NT2/D1 (cell line): ENCODE results near the gene CACNA1A.

Experiments used
- DNase-seq: peaks from one replicate; pipeline ENCODE4 v3.0.0-alpha.2; 2011; ENCODE audit warnings: low read depth, low spot score
- H3K27me3 ChIP-seq: 2 replicates; pipeline ENCODE4 v1.6.0; 2011; ENCODE audit warnings: mild to moderate bottlenecking; ENCODE audit not compliant: insufficient read length, insufficient read depth
- H3K36me3 ChIP-seq: 2 replicates; pipeline ENCODE4 v1.6.1; 2011; ENCODE audit warnings: mild to moderate bottlenecking, low read length, mixed read lengths; ENCODE audit not compliant: insufficient read depth, insufficient read length
- H3K4me1 ChIP-seq: 2 replicates; pipeline ENCODE4 v1.5.1; 2011; ENCODE audit not compliant: insufficient read depth, insufficient read length
- H3K4me3 ChIP-seq: 2 replicates; pipeline ENCODE4 v1.5.1; 2011; ENCODE audit warnings: low read depth; ENCODE audit not compliant: insufficient read length
- H3K9ac ChIP-seq: 2 replicates; pipeline ENCODE4 v1.6.0; 2011; ENCODE audit warnings: low read depth; ENCODE audit not compliant: insufficient read length
- H3K9me3 ChIP-seq: 2 replicates; pipeline ENCODE4 v1.5.1; 2011; ENCODE audit warnings: mild to moderate bottlenecking, low read length; ENCODE audit not compliant: insufficient read depth
- SUZ12 ChIP-seq: IDR thresholded peaks from 2 replicates; pipeline ENCODE4 v1.6.1; 2011; ENCODE audit not compliant: insufficient read length, insufficient read depth; ENCODE audit errors: extremely low read depth
- YY1 ChIP-seq: IDR thresholded peaks from 2 replicates; pipeline ENCODE4 v1.6.1; 2011; ENCODE audit not compliant: insufficient read length, insufficient read depth
- ZNF274 ChIP-seq: IDR thresholded peaks from 2 replicates; pipeline ENCODE4 v1.6.1; 2011; ENCODE audit warnings: mild to moderate bottlenecking, low read depth, low read length

Gene CACNA1A

DNA sequence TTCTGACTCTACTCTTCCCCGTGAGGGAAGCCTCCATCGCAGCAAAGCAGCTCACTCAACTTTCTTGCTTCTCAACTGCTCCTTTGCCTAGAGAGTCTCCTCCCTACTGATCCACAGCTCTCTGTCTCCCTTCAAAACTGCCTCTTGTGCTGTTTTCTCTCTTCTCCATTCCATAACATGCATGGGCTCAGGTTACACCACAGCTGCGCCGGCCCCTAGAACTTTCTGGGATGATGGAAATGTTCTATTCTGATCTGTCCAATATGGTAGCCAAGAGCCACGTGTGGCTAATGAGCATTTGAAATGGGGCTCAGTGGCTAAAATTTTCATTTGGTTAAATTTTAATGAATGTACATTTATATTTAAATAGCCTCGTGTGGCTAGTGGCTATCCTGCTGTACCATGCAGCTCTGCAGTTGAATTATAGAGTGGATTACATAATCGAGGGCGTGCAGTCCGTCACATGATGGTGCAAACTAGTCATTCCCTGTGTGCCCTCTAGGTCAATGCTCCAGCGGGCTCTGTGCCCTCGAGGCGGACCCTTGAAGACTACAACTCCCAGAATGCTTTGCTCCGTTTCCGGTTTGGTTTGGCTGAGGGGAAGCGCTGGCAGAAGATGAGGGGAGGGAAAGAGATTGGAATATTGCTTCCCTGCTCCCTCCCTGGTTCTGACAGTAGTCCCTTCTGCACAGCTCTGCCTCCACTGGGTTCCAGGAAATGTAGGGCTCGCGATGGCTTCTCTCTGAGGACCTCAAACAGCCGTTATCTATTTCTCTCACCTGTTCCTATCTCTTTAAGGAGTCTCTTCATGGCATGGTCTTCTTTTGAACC is 109.8 kb downstream of the CACNA1A start:
- TF ChIP-seq YY1 (no peak), ZNF274 (no peak), SUZ12 (no peak)
- no peaks in the 10 kb centered on the region for H3K4me1 ChIP-seq
- H3K4me3 ChIP-seq: no peak overlapping the region
- peak; percentile 30 for DNase-seq
- H3K9ac ChIP-seq: no peak overlapping the region
- H3K27me3 ChIP-seq: no peaks in the 10 kb centered on the region
- no peaks in the 10 kb centered on the region for H3K36me3 ChIP-seq
- peaks cover 6% of the 10 kb centered on the region; the same call in 1 of the 2 replicates for H3K9me3 ChIP-seq

DNA sequence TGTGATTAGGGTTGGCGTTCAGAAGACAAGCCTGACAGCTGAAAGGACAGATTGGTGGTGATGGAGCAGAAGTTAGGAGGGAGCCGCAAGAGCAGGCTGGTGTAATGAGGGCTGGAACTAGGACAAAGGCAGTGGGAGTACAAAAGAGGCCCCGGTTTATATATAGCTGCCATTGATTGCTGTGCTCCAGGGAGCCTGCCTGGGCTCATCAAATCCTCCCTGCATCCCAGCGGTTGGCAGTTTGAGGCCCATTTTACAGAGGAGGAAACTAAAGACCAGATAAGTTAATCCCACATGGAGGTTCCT is 123.7 kb downstream of the CACNA1A start:
- Histone ChIP-seq H3K9me3 (no peaks in the 10 kb centered on the region), H3K9ac (no peak overlapping the region), H3K4me3 (no peak overlapping the region), H3K27me3 (no peaks in the 10 kb centered on the region), H3K36me3 (no peaks in the 10 kb centered on the region), H3K4me1 (no peaks in the 10 kb centered on the region)
- TF ChIP-seq YY1 (no peak), SUZ12 (no peak), ZNF274 (no peak)
- DNase-seq: no peak

DNA sequence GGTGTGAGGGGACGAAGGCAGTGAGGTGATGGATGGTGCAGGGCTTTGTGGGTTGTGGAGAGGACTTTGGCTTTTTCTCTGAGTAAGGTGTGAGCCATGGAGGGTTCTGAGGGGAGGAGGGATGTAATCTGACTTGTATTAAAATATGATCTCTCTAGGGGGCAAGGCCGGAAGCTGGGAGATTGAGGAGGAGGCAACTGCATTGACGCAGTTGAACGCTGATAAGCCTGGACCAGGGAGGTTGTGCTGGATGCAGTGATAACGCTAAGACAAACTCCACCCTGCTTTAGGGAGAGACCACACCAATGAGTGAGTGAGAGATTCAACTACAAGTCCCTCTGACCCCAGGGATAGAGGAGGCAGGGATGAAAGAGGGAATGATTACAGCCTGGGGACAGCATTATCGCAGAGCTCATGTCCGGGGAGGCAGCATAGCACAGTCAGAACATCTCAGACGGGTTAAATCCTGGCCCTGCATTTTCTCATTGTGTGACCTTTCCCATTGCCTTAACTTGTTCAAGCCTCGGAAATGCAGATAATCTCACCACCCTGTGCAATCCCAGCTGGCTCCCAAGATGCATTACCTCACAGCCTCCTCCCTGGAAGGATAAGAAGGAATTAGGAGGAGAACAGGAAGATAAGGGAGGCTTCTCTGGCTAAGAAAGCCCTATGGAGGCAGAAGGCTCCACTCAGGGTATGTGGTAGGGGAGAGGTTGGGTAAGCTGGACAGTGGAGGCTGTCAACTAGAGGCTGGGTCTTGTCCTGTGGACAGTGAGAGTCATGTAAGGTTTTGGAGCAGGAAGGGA is 124.2 kb downstream of the CACNA1A start:
- TF ChIP-seq YY1 (no peak), ZNF274 (no peak), SUZ12 (no peak)
- H3K4me3 ChIP-seq: no peak overlapping the region
- no peaks in the 10 kb centered on the region for H3K9me3 ChIP-seq
- no peaks in the 10 kb centered on the region for H3K4me1 ChIP-seq
- no peak for DNase-seq
- no peaks in the 10 kb centered on the region for H3K36me3 ChIP-seq
- H3K27me3 ChIP-seq: no peaks in the 10 kb centered on the region
- H3K9ac ChIP-seq: no peak overlapping the region

DNA sequence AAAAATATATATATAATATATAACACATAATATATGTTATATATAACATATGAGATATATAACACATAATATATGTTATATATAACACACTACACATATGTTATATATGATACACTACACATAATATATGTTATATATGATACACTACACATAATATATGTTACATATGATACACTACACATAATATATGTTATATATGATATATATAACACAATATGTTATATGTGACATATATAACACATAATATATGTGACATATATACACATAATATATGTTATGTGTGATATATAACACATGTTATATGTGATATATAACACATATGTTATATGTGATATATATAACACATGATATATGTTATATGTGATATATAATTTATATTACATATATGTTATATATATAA is 129.7 kb downstream of the CACNA1A start:
- no peaks in the 10 kb centered on the region for H3K4me1 ChIP-seq
- H3K4me3 ChIP-seq: no peak overlapping the region
- H3K27me3 ChIP-seq: no peaks in the 10 kb centered on the region
- H3K9ac ChIP-seq: no peak overlapping the region
- TF ChIP-seq SUZ12 (no peak), ZNF274 (no peak), YY1 (no peak)
- no peaks in the 10 kb centered on the region for H3K9me3 ChIP-seq
- H3K36me3 ChIP-seq: no peaks in the 10 kb centered on the region
- DNase-seq: no peak

DNA sequence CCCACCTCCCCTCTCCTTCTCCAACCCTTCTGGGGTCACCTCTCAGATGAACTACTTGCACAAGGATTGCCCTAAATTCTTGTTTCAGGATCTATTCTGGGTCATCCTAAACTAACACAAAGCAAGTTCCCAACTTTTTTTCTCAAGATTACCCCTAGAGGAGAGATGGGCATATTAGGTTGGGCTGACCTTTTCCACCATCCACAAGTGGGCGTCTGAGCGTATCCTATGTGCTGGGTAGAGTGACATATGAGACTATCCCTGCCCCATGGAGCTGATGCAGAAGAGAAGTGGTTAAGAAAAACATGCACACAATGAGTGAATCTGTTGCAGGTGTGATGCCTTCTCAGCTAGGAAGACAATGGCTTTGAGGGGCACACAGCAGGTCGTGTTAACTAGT is 132.7 kb downstream of the CACNA1A start:
- no peaks in the 10 kb centered on the region for H3K36me3 ChIP-seq
- TF ChIP-seq ZNF274: no peak
- no peak for TF ChIP-seq SUZ12
- no peak for TF ChIP-seq YY1
- no peak overlapping the region for H3K4me3 ChIP-seq
- DNase-seq: no peak
- no peaks in the 10 kb centered on the region for H3K9me3 ChIP-seq
- no peak overlapping the region for H3K9ac ChIP-seq
- H3K27me3 ChIP-seq: no peaks in the 10 kb centered on the region
- no peaks in the 10 kb centered on the region for H3K4me1 ChIP-seq

DNA sequence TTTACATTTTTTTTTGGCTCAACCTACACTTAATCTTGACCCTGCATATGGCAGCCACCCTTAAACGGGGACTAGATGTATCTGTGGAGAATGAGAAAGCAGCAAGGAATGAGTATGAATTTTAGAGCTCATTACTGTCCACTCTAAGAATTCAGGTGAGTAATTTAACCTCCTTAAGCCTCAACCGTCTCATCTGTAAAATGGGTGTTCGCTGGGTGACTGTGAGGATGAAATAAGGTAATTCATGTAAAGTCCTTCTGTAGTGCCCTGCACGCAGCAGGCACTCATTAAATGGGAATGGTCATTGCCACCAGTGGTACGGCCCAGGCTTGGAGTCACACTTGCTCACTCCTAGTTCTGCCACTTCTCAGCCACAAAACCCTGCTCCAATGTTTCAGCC is 135.3 kb downstream of the CACNA1A start:
- Histone ChIP-seq H3K36me3 (no peaks in the 10 kb centered on the region), H3K4me1 (no peaks in the 10 kb centered on the region), H3K9me3 (no peaks in the 10 kb centered on the region), H3K4me3 (no peak overlapping the region), H3K27me3 (no peaks in the 10 kb centered on the region), H3K9ac (no peak overlapping the region)
- TF ChIP-seq SUZ12 (no peak), YY1 (no peak), ZNF274 (no peak)
- DNase-seq: no peak

DNA sequence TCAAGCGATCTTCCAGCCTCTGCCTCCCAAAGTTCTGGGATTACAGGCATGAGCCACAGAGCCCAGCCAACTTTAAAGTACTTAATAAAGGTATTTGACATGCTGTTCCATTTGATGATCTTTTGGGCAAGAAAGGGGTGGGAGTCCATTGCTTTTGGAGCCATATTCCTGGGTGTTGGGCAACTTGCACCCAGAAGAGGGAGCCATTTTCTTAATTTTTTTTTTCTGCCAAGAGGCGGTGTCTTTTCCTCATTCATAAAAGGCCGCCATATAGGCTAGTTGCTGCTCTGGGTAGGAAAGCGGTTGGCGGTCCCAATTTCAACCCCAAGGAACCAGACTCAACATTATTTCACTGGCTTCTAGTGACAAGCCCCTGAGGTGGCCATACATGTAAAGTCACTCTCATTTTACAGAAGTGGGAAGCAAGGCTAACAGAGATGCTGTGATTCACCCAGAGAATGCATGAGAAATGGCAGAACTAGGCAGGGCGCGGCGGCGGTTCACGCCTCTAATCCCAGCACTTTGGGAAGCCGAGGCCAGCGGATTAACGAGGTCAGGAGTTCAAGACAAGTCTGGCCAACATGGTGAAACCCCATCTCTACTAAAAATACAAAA is 139.6 kb downstream of the CACNA1A start:
- H3K27me3 ChIP-seq: no peaks in the 10 kb centered on the region
- no peak for TF ChIP-seq ZNF274
- no peak for TF ChIP-seq SUZ12
- TF ChIP-seq YY1: no peak
- peak; percentile 16 for DNase-seq

More for the DNA sequence above, 139.6 kb downstream of the CACNA1A start:
- H3K36me3 ChIP-seq: no peaks in the 10 kb centered on the region
- no peak overlapping the region for H3K4me3 ChIP-seq
- H3K4me1 ChIP-seq: no peaks in the 10 kb centered on the region
- H3K9ac ChIP-seq: no peak overlapping the region
- no peaks in the 10 kb centered on the region for H3K9me3 ChIP-seq
